NCI-H526 treated with DMSO at 0.1 percent for 48 hours (cell line): Measurements from ENCODE around the gene CLCN3.
"Not testable (repeated sequence)": the region's sequence is repeated elsewhere in the genome, so short reads cannot be mapped to it uniquely, and the experiment has no call there.

ENCODE experiments used
- DNase-seq: peaks from one replicate; lab custom pipeline; 2025; lab: John Stamatoyannopoulos, UW

The CLCN3 gene

GRCh38 chr4:169657470-169658107 is 37.2 kb downstream of the CLCN3 start:
- no peak for DNase-seq

DNA sequence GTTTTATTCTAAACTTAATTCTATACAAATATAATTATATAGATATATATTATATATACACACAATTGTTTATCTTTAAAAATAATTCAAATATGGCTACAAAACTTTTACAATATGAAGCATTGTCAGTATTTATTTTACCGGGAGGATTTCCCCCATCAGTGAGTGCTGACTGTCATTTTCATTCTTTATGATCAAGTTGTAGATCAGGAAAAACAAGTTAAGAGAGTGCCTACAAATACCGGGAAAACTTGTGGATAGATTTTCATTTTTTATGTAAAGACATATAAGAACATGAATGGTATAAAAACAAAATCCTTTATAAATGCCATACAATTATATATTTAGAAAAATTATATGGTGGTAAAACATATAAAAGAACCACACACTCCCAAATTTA is 37.8 kb downstream of the CLCN3 start:
- peak; percentile 76 for DNase-seq

- DNase-seq, result peak; percentile 57
Observed at GRCh38 chr4:169658975-169659715, 38.8 kb downstream of the CLCN3 start.

DNA sequence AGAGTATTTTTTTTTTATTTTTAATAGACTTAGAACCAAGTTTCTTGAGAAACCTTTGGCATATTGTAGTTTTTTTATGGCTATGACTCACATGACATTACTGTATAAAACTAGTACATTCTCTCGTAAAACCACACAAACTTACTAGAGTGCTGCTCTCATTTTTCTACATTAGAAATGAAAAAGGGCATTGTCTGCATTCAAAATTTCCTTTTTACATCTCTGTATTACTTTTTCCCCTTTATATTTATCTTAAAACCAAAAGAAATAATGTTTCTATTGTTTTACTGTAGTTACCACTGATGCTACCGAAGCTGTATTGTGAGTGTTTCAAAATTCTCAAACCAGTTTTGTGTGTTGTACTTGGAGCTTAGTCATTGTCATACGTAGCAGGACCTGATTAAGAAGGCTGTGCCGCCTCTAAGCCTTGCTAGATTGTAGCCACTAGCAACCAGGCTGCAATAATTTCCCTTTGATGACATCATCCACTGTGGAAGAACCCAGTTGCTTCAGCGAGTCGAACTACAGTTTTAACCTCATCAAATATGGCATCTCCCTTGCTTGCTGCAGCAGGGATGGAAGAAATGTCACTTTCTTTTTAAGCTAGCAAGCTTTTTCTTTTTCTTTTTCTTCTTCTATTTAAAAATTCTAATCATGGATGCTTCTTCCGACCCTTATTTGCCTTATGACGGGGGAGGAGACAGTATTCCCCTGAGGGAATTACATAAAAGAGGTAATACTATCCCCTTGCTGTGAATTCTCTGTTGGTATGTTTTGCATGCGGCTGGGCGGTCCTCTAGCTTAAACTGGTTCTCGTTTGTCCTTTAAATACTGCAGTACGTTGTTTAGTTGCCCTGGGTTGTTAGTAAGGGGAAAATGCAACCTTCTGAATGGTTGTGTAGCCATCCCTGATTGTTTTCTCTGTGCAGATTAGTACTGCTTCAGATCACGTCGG is 39.6 kb downstream of the CLCN3 start:
- peak; percentile 99 for DNase-seq

DNA sequence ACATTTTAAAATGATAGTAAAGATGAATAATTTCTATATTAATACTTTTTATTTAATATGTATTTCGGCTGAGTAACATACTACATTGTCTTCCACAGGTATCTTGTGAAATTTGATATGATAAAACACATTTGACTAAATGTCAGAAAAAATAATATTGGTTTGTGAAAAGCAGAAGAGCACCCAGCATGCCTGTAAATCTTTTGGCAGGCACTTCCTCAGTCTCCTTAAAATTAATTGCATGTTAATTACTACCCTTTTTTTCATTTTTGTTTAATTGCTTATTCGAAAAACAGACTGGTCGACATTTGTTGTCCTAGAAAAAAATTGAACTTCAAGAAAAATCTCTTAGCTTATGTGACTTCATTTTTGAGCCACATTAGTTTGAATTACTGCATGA is 40.6 kb downstream of the CLCN3 start:
- DNase-seq, result peak; percentile 64

- peak; percentile 52 for DNase-seq
Observed at GRCh38 chr4:169661761-169662160, 41.4 kb downstream of the CLCN3 start.

DNA sequence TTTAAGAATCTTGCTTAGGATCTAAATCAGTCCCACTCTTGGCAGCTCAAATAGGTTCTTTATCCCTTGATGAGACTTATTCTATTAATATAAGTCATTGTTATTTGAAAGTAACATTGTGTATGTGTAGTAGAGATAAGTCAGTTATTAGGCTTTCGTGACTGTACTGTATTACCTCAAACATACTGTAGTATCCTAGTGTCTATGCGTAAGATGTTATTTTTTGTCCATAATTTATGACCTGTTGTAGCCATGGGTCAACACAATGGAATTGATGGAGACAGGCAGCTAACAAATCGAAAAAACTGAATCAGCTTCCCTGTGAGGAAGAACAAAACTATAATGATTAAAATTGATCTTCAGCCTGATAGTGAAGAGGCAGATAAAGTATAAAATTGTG is 41.8 kb downstream of the CLCN3 start:
- no peak for DNase-seq

- no peak for DNase-seq
Observed at GRCh38 chr4:169663402-169663801, 43.0 kb downstream of the CLCN3 start.

DNA sequence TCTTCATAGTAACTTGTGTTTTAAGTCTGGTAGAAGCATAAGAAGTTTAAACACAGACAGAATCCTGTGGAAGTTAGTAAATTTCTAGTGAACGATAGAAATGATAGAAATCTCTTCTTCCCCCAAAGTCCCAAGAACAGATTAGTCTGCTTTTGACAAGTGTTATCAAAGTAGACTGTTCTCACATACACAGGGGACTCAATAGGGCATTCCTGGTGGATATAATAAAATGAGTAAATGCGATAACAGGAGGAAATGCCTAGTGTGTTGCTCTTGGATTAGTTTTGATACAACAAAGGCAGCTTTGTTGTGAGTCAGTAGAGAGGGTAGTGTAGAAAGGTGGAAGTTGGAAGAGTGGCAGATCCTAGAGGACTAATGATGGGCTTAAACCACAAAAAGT is 43.5 kb downstream of the CLCN3 start:
- peak; percentile 88 for DNase-seq

DNA sequence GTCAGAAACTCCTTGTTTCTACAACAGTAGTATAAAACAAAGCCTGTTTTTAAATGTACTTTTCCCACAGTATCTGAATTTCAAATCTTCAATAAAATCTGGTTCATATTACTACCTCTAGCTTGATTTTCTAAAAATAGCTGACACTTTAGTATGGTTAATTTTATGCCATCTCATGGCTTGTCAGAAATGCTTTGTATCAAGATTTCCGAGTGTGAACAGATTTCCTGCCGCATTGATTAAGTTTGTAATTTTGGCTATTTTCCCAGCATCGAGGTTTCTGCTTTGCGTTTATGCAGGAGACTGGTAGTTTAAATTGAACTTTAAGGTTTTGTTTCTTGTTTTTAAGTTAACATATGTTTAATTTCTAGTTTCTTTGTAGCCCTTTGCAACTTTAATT is 44.2 kb downstream of the CLCN3 start:
- no peak for DNase-seq

DNA sequence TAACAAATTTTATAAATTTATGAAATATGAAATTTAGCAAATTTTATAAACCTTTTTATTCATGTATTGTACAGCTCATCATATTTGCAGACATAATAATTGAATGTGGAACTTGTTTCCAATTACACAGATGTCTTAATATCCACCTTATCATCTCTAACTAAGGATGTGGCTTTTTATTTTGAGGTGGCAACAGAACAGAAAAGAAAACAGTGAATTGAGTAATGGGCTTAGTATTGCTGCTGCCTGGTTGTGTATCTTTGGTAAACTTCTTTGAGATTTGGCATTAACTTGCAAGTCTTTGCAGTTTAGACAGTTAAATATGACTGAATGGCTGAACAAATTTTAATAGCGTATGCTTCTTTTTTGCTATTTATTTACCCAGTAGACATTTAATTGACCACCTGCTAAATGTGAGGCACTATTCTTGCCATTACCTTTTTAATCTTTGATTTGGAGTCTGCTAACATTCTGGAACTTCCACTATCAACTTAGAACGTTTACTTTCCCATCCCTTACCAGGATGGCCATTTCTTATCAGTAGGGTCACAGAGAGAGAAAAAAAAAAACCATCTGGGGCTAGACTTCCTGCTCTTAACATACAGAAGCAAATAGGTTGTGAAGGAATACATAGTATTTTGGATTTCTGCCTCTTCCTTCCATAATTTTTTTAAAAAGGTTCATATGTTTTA is 44.8 kb downstream of the CLCN3 start:
- no peak for DNase-seq

DNA sequence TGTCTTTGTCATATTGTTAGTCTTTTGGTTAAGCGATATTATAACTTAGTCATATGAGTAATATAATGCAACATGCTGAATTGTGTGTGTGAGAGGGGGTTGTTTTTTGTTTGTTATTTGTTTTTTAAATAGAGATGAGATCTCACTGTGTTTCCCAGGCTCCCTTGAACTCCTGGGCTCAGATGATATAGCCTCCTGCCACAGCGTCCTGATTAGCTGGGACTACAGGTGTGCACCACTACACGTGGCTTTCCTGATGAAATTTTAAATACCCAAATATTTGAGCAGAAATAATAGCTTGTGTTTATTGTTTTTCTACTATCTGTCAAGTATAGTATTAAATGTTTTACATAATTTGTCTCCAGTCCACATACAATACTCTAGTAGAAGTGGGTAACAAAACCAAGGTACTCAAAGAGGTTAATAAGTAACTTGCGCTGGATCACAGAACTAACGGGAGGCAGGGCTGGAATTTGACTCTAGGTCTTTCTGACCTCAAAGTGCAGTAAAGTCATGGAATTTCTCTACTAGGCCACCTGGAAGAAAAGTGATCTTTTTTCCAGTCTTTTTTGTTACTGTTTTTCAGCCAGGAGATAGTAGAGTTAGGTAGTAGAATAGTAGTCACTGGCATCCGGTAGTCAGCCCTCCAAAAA is 47.8 kb downstream of the CLCN3 start:
- no peak for DNase-seq

GRCh38 chr4:169675825-169676224 is 55.4 kb downstream of the CLCN3 start:
- DNase-seq, result no peak

DNA sequence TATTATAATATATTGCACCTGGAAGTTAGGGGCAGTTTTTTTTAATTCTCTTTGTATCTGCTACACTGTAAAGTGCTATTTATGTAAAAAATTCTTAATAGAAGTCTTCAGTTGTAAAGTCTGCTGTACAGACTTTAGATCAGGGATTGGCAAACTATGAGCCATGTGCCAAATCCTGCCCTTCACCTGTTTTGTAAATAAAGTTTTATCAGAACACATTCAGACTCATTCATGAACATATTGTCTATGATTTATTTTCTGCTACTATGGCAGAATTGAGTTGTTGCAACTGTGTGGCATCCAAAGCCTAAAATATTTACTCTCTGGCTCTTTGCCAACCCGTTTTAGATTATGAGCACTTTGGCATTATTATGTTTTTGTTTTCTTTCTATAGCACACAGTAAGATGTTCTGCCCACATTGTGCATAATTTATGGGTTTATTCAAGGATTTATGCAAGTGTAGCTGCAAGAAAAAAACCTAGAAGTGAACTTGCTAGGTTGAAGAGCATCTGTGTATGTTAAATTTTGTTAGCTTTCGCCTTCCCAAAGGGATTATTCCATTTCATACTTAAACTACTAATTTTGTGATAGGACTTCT is 56.9 kb downstream of the CLCN3 start:
- DNase-seq, result no peak

- not testable (repeated sequence) for DNase-seq
Observed at GRCh38 chr4:169678486-169678885, 58.1 kb downstream of the CLCN3 start.

- DNase-seq, result not testable (repeated sequence)
Observed at GRCh38 chr4:169678951-169679591, 58.7 kb downstream of the CLCN3 start.

GRCh38 chr4:169682372-169683047 is 62.1 kb downstream of the CLCN3 start:
- no peak for DNase-seq

- DNase-seq, result no peak
Observed at GRCh38 chr4:169689681-169690080, 69.3 kb downstream of the CLCN3 start.

- DNase-seq, result no peak
Observed at GRCh38 chr4:169690787-169691186, 70.4 kb downstream of the CLCN3 start.

- no peak for DNase-seq
Observed at GRCh38 chr4:169698331-169698730, 78.0 kb downstream of the CLCN3 start.
